Measurements from ENCODE around the gene IPO5. TPM values are rescaled to one million over a fixed set of nuclear protein-coding genes. Genes with fewer than 3 reads are reported as not detected.

The IPO5 gene
- total RNA-seq, 2 experiments from 2014 or later = 62.2 to 73.3 TPM

- peaks cover 79% of the 10 kb centered on the region for H3K36me3 ChIP-seq (ENCODE audit: insufficient read depth, low read length)
- POLR2A ChIA-PET = no interaction called here
- no peaks in the 10 kb centered on the region for H3K9me3 Mint-ChIP-seq
Measured at GRCh38 chr13:98007001-98007400, 53.5 kb downstream of the IPO5 start.

GRCh38 chr13:98013241-98013640 lies 59.8 kb downstream of the IPO5 start:
- ATAC-seq (ENCODE audit: poor library complexity) (no peak), DNase-seq (no peak)
- POLR2A ChIA-PET = no interaction called here
- no peak for TF ChIP-seq CTCF (IDR thresholded peaks at IDR 0.05)
- H3K4me3 ChIP-seq (ENCODE audit: low read length) = no peak overlapping the region
- intact Hi-C loops (cut with DNase I, micrococcal nuclease) = no loop called here
- no peak overlapping the region for H3K27ac Mint-ChIP-seq
- H3K4me1 Mint-ChIP-seq (ENCODE audit: low read depth) = no peaks in the 10 kb centered on the region
- no peak overlapping the region for H3K4me3 Mint-ChIP-seq
- H3K36me3 ChIP-seq (ENCODE audit: insufficient read depth, low read length) = peaks cover 71% of the 10 kb centered on the region
- H3K27ac ChIP-seq (ENCODE audit: low read depth in 1 of 2, low read length in 2 of 2) = no peak overlapping the region
- H3K36me3 Mint-ChIP-seq (ENCODE audit: low read depth) = peaks cover 92% of the 10 kb centered on the region
- no peaks in the 10 kb centered on the region for H3K27me3 Mint-ChIP-seq
- CTCF ChIA-PET = interaction anchor here (1.2 kb wide), 1 partner anchor 10 kb away, joined by 3 read pairs; no protein-coding TSS in a partner anchor
- no peaks in the 10 kb centered on the region for H3K9me3 Mint-ChIP-seq
- H3K4me1 ChIP-seq (ENCODE audit: insufficient read depth, low read length) = no peaks in the 10 kb centered on the region
- no peaks in the 10 kb centered on the region for H3K9me3 ChIP-seq (ENCODE audit: control insufficient read depth in 1 of 2, insufficient read depth in 1 of 2, low read length in 2 of 2)
- H3K27me3 ChIP-seq (ENCODE audit: control insufficient read depth in 1 of 2, insufficient read depth in 2 of 2, low read length in 2 of 2) = no peaks in the 10 kb centered on the region

More at GRCh38 chr13:98007001-98007400, 53.5 kb downstream of the IPO5 start:
- intact Hi-C loops (cut with DNase I, micrococcal nuclease) = no loop called here
- peaks cover 91% of the 10 kb centered on the region for H3K36me3 Mint-ChIP-seq (ENCODE audit: low read depth)
- H3K27me3 ChIP-seq (ENCODE audit: control insufficient read depth in 1 of 2, insufficient read depth in 2 of 2, low read length in 2 of 2) = no peaks in the 10 kb centered on the region
- no peak overlapping the region for H3K4me3 ChIP-seq (ENCODE audit: low read length)
- H3K9me3 ChIP-seq (ENCODE audit: control insufficient read depth in 1 of 2, insufficient read depth in 1 of 2, low read length in 2 of 2) = no peaks in the 10 kb centered on the region
- no peak overlapping the region for H3K27ac Mint-ChIP-seq
- no peaks in the 10 kb centered on the region for H3K4me1 Mint-ChIP-seq (ENCODE audit: low read depth)
- no peak overlapping the region for H3K27ac ChIP-seq (ENCODE audit: low read depth in 1 of 2, low read length in 2 of 2)
- no peaks in the 10 kb centered on the region for H3K4me1 ChIP-seq (ENCODE audit: insufficient read depth, low read length)
- TF ChIP-seq CTCF (IDR thresholded peaks at IDR 0.05) = no peak
- DNase-seq (no peak), ATAC-seq (ENCODE audit: poor library complexity) (no peak)
- CTCF ChIA-PET = no interaction called here
- H3K4me3 Mint-ChIP-seq = no peak overlapping the region
- H3K27me3 Mint-ChIP-seq = no peaks in the 10 kb centered on the region

GRCh38 chr13:98014766-98015165 lies 61.3 kb downstream of the IPO5 start:
- Histone ChIP-seq H3K4me3 (ENCODE audit: low read length) (no peak overlapping the region), H3K27me3 (ENCODE audit: control insufficient read depth in 1 of 2, insufficient read depth in 2 of 2, low read length in 2 of 2) (no peaks in the 10 kb centered on the region), H3K36me3 (ENCODE audit: insufficient read depth, low read length) (peaks cover 70% of the 10 kb centered on the region), H3K27ac (ENCODE audit: low read depth in 1 of 2, low read length in 2 of 2) (no peak overlapping the region), H3K4me1 (ENCODE audit: insufficient read depth, low read length) (no peaks in the 10 kb centered on the region), H3K9me3 (ENCODE audit: control insufficient read depth in 1 of 2, insufficient read depth in 1 of 2, low read length in 2 of 2) (no peaks in the 10 kb centered on the region)
- ATAC-seq (ENCODE audit: poor library complexity) (no peak), DNase-seq (no peak)
- no peak overlapping the region for H3K4me3 Mint-ChIP-seq
- CTCF ChIA-PET = no interaction called here
- intact Hi-C loops (cut with DNase I, micrococcal nuclease) = no loop called here
- no peaks in the 10 kb centered on the region for H3K27me3 Mint-ChIP-seq
- H3K27ac Mint-ChIP-seq = no peak overlapping the region
- no peaks in the 10 kb centered on the region for H3K4me1 Mint-ChIP-seq (ENCODE audit: low read depth)
- peaks cover 92% of the 10 kb centered on the region for H3K36me3 Mint-ChIP-seq (ENCODE audit: low read depth)
- TF ChIP-seq CTCF (IDR thresholded peaks at IDR 0.05) = no peak
- POLR2A ChIA-PET = no interaction called here
- no peaks in the 10 kb centered on the region for H3K9me3 Mint-ChIP-seq
